Measurements from ENCODE around the gene POFUT2.

POFUT2 gene

GRCh38 chr21:45223236-45224185 is 64.2 kb downstream of the POFUT2 start:
- no peak for DNase-seq (ENCODE audit: low spot score)

GRCh38 chr21:45222001-45222400 is 65.7 kb downstream of the POFUT2 start:
- no peak for DNase-seq (ENCODE audit: low spot score)

- DNase-seq (ENCODE audit: low spot score) = no peak
These were observed 66.8 kb downstream of the POFUT2 start for GRCh38 chr21:45220714-45221490.

- DNase-seq (ENCODE audit: low spot score) = no peak
These were observed 67.6 kb downstream of the POFUT2 start for GRCh38 chr21:45220071-45220481.

- DNase-seq (ENCODE audit: low spot score) = no peak
These were observed 68.2 kb downstream of the POFUT2 start for GRCh38 chr21:45219517-45219916.

- no peak for DNase-seq (ENCODE audit: low spot score)
These were observed 70.7 kb downstream of the POFUT2 start for GRCh38 chr21:45217010-45217409.

- no peak for DNase-seq (ENCODE audit: low spot score)
These were observed 72.5 kb downstream of the POFUT2 start for GRCh38 chr21:45215213-45215612.
